Liver (tissue), 9 donors: ENCODE measurements around the gene MBP. TPM values are rescaled to one million over a fixed set of nuclear protein-coding genes. Genes with fewer than 3 reads are reported as not detected.

ENCODE experiments used
- DNase-seq: peaks from one replicate; pipeline ENCODE4 v3.0.0-alpha.2; 2017; ENCODE audit warnings: low spot score
- H3K27ac ChIP-seq, 2 donors: one replicate each; pipeline ENCODE4 v1.7.0; 2013; ENCODE audit warnings: inconsistent platforms in 2 of 2, low read length in 2 of 2, control low read depth in 1 of 2, low read depth in 1 of 2, mild to moderate bottlenecking in 1 of 2
- H3K27me3 ChIP-seq, 4 donors: one replicate each; pipeline versions ENCODE4 v1.6.1 to v1.7.0; 2013; ENCODE audit warnings: low read length in 3 of 4, inconsistent platforms in 1 of 4, mild to moderate bottlenecking in 1 of 4, moderate library complexity in 1 of 4; ENCODE audit not compliant: control insufficient read depth in 4 of 4, insufficient read depth in 4 of 4
- H3K36me3 ChIP-seq, 4 donors: one replicate each; pipeline versions ENCODE4 v1.6.1 to v1.7.0; 2013; ENCODE audit warnings: low read length in 3 of 4, mild to moderate bottlenecking in 3 of 4, low read depth in 1 of 4, moderate library complexity in 1 of 4; ENCODE audit not compliant: control insufficient read depth in 4 of 4, insufficient read depth in 3 of 4
- H3K4me1 ChIP-seq, 4 donors: one replicate each; pipeline versions ENCODE4 v1.6.1 to v1.7.0; 2013; ENCODE audit warnings: low read length in 3 of 4, mild to moderate bottlenecking in 3 of 4, moderate library complexity in 1 of 4; ENCODE audit not compliant: control insufficient read depth in 4 of 4, insufficient read depth in 4 of 4
- H3K4me3 ChIP-seq, 3 donors: one replicate each; pipeline versions ENCODE4 v1.6.1 to v1.7.0; 2013; ENCODE audit warnings: low read length in 3 of 3, control low read depth in 1 of 3, low read depth in 1 of 3, mild to moderate bottlenecking in 1 of 3
- H3K9ac ChIP-seq, 2 donors: one replicate each; pipeline ENCODE4 v1.7.0; 2013; ENCODE audit warnings: low read length in 2 of 2, mild to moderate bottlenecking in 2 of 2, moderate library complexity in 2 of 2, control low read depth in 1 of 2, low read depth in 1 of 2
- H3K9me3 ChIP-seq, 4 donors: one replicate each; pipeline versions ENCODE4 v1.6.1 to v1.7.0; 2013; ENCODE audit warnings: low read length in 3 of 4; ENCODE audit not compliant: control insufficient read depth in 4 of 4
- ATF3 ChIP-seq: IDR thresholded peaks from 2 replicates; pipeline ENCODE4 v1.6.1; 2016; ENCODE audit warnings: antibody characterized with exemption
- CTCF ChIP-seq: fragments of 150-350 bp; IDR thresholded peaks from 2 replicates; pipeline ENCODE4 v1.5.1; 2017; ENCODE audit warnings: improper control_type of control experiment, low read depth, low read length; ENCODE audit not compliant: missing input control
- EGR1 ChIP-seq, 2 donors: IDR thresholded peaks; 2 replicates each; pipeline ENCODE4 v1.6.1; 2016 to 2018; ENCODE audit warnings: antibody characterized with exemption in 2 of 2, low read depth in 2 of 2
- HNF4A ChIP-seq, 2 donors: conservative IDR thresholded peaks; 2 replicates each; pipeline ENCODE4 v1.6.1; 2016; ENCODE audit warnings: antibody characterized with exemption in 2 of 2, mild to moderate bottlenecking in 2 of 2
- HNF4G ChIP-seq: IDR thresholded peaks from 2 replicates; pipeline ENCODE4 v1.6.1; 2016; ENCODE audit warnings: antibody characterized with exemption
- NR2F2 ChIP-seq: IDR thresholded peaks from 2 replicates; pipeline ENCODE4 v1.6.1; 2016; ENCODE audit warnings: antibody characterized with exemption
- REST ChIP-seq: IDR thresholded peaks from 2 replicates; pipeline ENCODE4 v1.6.1; 2016; ENCODE audit warnings: antibody characterized with exemption, mild to moderate bottlenecking
- RXRA ChIP-seq, 2 donors: IDR thresholded peaks; 2 replicates each; pipeline ENCODE4 v1.6.1; 2017 to 2018; ENCODE audit warnings: antibody characterized with exemption in 2 of 2, mild to moderate bottlenecking in 1 of 2
- SP1 ChIP-seq: IDR thresholded peaks from 2 replicates; pipeline ENCODE4 v1.6.1; 2018; ENCODE audit warnings: antibody characterized with exemption, mild to moderate bottlenecking
- TAF1 ChIP-seq: conservative IDR thresholded peaks from 2 replicates; pipeline ENCODE4 v1.6.1; 2016; ENCODE audit warnings: antibody characterized with exemption, mild to moderate bottlenecking
- WGBS: extraction: QIAGEN DNeasy Blood & Tissue Kit; methylation state at CpG from one replicate; pipeline ENCODE4 v1.1.7; 2013; 5-methylcytosine and 5-hydroxymethylcytosine counted together
- polyA plus RNA-seq, 2 donors: library from polyadenylated mRNA; stranded (reverse) in 1 of 2; unstranded in 1 of 2; fragments of 200-250 nt in 1 of 2; fragments of >200 nt in 1 of 2; fragmentation: Nextera tagmentation in 1 of 2; extraction: Ambion mirVana in 1 of 2; gene quantifications; one replicate each; pipeline versions ENCODE4 v1.2.1 to v1.2.3, GENCODE V29; 2013 to 2015
- total RNA-seq, 2 donors: library from RNA; depleted of rRNA; stranded (reverse); fragments of >200 nt; gene quantifications; one replicate each; pipeline ENCODE4 v1.2.3, GENCODE V29; 2014
- TF ChIP-seq, protein P1 (sequence below): IDR thresholded peaks from 2 replicates; pipeline ENCODE4 v1.6.1; 2016; ENCODE audit warnings: antibody characterized with exemption
- donor health status: healthy.
- donor health status: healthy.
- donor health status: healthy.
- donor health status: healthy.
- donor health status: healthy.

MBP gene
- total and polyA plus RNA-seq, 4 donors: 9.7 to 23.3 (median 17.7) TPM

- H3K9ac ChIP-seq: no peak overlapping the region
- WGBS: 91% methylated on average over 29 of the region's 29 CpGs
- TF ChIP-seq SP1 (no peak), RXRA (IDR thresholded peaks at IDR 0.05) (no peak), TAF1 (no peak), NR2F2 (no peak), HNF4A (conservative IDR thresholded peaks at IDR 0.05) (no peak), HNF4G (no peak), EGR1 (IDR thresholded peaks at IDR 0.05; ENCODE audit: low read depth in 2 of 2) (no peak), CTCF (no peak), ATF3 (no peak)
- TF ChIP-seq, protein P1, sequence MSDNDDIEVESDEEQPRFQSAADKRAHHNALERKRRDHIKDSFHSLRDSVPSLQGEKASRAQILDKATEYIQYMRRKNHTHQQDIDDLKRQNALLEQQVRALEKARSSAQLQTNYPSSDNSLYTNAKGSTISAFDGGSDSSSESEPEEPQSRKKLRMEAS: no peak
- no peaks in the 10 kb centered on the region for H3K9me3 ChIP-seq
- H3K4me1 ChIP-seq: no peaks in the 10 kb centered on the region
- no peak overlapping the region for H3K4me3 ChIP-seq
- H3K27ac ChIP-seq: peak overlapping the region in 1 of 2 donors; percentile 62
- no peaks in the 10 kb centered on the region for H3K36me3 ChIP-seq
- H3K27me3 ChIP-seq: no peaks in the 10 kb centered on the region
- no peak for DNase-seq
These were observed 143.5 kb downstream of the MBP start for GRCh38 chr18:76988827-76989646.

- no peaks in the 10 kb centered on the region for H3K9me3 ChIP-seq
- TF ChIP-seq REST (no peak), SP1 (peak; percentile 10), HNF4G (no peak)
- H3K27me3 ChIP-seq: no peaks in the 10 kb centered on the region
- H3K27ac ChIP-seq: peak overlapping the region in 1 of 2 donors; percentile 62
- no peak for DNase-seq
- H3K4me3 ChIP-seq: no peak overlapping the region
- WGBS: 78% methylated on average over 27 of the region's 27 CpGs
- no peak overlapping the region for H3K9ac ChIP-seq
- peaks cover 0 to 7% (median 2%) of the 10 kb centered on the region in 4 donors for H3K4me1 ChIP-seq
- no peaks in the 10 kb centered on the region for H3K36me3 ChIP-seq
These were observed 144.4 kb downstream of the MBP start for GRCh38 chr18:76988031-76988826.
